ENCODE measurements around the gene ZNF235.

DNA sequence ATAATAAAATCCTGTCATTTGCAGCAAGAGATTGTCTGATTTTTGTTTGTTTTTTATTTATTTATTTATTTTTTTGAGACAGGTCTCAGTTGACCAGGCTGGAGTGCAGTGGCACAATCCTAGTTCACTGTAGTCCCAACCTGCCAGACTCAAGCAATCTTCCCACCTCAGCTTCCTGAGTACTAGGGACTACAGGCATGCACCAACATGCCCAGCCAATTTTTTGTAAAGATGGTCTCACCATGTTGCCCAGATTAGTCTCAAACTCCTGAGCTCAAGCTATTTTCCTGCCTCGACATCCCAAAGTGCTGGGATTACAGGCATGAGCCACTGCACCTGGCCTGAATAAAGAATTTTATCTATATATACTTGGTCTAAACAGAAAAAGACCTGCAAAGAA lies 27.5 kb downstream of the ZNF235 start:
- TF ChIP-seq, protein P1, sequence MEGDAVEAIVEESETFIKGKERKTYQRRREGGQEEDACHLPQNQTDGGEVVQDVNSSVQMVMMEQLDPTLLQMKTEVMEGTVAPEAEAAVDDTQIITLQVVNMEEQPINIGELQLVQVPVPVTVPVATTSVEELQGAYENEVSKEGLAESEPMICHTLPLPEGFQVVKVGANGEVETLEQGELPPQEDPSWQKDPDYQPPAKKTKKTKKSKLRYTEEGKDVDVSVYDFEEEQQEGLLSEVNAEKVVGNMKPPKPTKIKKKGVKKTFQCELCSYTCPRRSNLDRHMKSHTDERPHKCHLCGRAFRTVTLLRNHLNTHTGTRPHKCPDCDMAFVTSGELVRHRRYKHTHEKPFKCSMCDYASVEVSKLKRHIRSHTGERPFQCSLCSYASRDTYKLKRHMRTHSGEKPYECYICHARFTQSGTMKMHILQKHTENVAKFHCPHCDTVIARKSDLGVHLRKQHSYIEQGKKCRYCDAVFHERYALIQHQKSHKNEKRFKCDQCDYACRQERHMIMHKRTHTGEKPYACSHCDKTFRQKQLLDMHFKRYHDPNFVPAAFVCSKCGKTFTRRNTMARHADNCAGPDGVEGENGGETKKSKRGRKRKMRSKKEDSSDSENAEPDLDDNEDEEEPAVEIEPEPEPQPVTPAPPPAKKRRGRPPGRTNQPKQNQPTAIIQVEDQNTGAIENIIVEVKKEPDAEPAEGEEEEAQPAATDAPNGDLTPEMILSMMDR (conservative IDR thresholded peaks at IDR 0.05; ENCODE audit: low read depth, low read length), result no peak
- no peak for TF ChIP-seq EZH2 (IDR thresholded peaks at IDR 0.05; ENCODE audit: borderline replicate concordance, low read depth, low read length, poor library complexity, severe bottlenecking)

Data from A673 (cell line).